CD4-positive, alpha-beta T cell (primary cell): ENCODE results near the gene SCAMP4. TPM values are rescaled to one million over a fixed set of nuclear protein-coding genes. Genes with fewer than 3 reads are reported as not detected.

ENCODE experiments used
- ATAC-seq: fragments of 200-7000 bp; cut with Tn5 transposase; one replicate; pipeline ENCODE4 v1.10.0; 2022; ENCODE audit warnings: mild to moderate bottlenecking; ENCODE audit not compliant: poor library complexity
- CTCF ChIA-PET: fragments of 350-600 bp; sonication (Branson Sonifier 250); formaldehyde crosslinking; loops from one replicate; lab custom pipeline; 2021; ENCODE audit warnings: antibody characterized with exemption, inconsistent platforms; lab: Charles Lee
- POLR2A ChIA-PET: fragments of 350-600 bp; sonication (Branson Sonifier 250); formaldehyde crosslinking; loops from one replicate; lab custom pipeline; 2021; ENCODE audit warnings: antibody characterized with exemption, inconsistent platforms; lab: Charles Lee
- DNase-seq, 14 experiments: peaks; one replicate each; pipeline ENCODE4 v3.0.0-alpha.2; 2013 to 2020; ENCODE audit warnings: mixed read lengths in 2 of 14
- H3K27ac ChIP-seq, 2 donors: one replicate each; pipeline versions ENCODE4 v1.5.1 to v1.7.0; 2013; ENCODE audit warnings: low read length in 2 of 2, low read depth in 1 of 2, mild to moderate bottlenecking in 1 of 2
- H3K27me3 ChIP-seq, 2 experiments: 1 replicate in 1 of 2; 2 replicates in 1 of 2; pipeline versions ENCODE4 v1.6.1 to v1.7.0; 2013; ENCODE audit warnings: low read length in 2 of 2, control low read depth in 1 of 2, mild to moderate bottlenecking in 1 of 2, moderate library complexity in 1 of 2; ENCODE audit not compliant: insufficient read depth in 2 of 2, control insufficient read depth in 1 of 2
- H3K36me3 ChIP-seq: one replicate; pipeline ENCODE4 v1.6.1; 2013; ENCODE audit warnings: low read length, control low read depth; ENCODE audit not compliant: insufficient read depth
- H3K4me1 ChIP-seq: one replicate; pipeline ENCODE4 v1.6.1; 2013; ENCODE audit warnings: low read length, control low read depth; ENCODE audit not compliant: insufficient read depth
- H3K4me3 ChIP-seq: one replicate; pipeline ENCODE4 v1.5.1; 2013; ENCODE audit warnings: mild to moderate bottlenecking, low read length, moderate library complexity
- H3K9me3 ChIP-seq, 2 experiments: 1 replicate in 1 of 2; 2 replicates in 1 of 2; pipeline versions ENCODE4 v1.6.1 to v1.7.0; 2013; ENCODE audit warnings: low read length in 2 of 2, mild to moderate bottlenecking in 2 of 2, control low read depth in 1 of 2, moderate library complexity in 1 of 2; ENCODE audit not compliant: control insufficient read depth in 1 of 2, insufficient read depth in 1 of 2
- H3K27ac Mint-ChIP-seq: one replicate; pipeline ENCODE4 v1.8.0; 2020; ENCODE audit warnings: mixed read lengths
- H3K27me3 Mint-ChIP-seq: one replicate; pipeline ENCODE4 v1.8.0; 2021; ENCODE audit warnings: mixed read lengths
- H3K36me3 Mint-ChIP-seq: one replicate; pipeline ENCODE4 v1.8.0; 2021; ENCODE audit warnings: low read depth, mixed read lengths
- H3K4me1 Mint-ChIP-seq: one replicate; pipeline ENCODE4 v1.8.0; 2021; ENCODE audit warnings: low read depth, mixed read lengths
- H3K4me3 Mint-ChIP-seq: one replicate; pipeline ENCODE4 v1.8.0; 2020; ENCODE audit warnings: mild to moderate bottlenecking, mixed read lengths
- H3K9me3 Mint-ChIP-seq: one replicate; pipeline ENCODE4 v1.8.0; 2020; ENCODE audit warnings: mixed read lengths
- CTCF ChIP-seq: fragments of 200-600 bp; IDR thresholded peaks from one replicate; pipeline ENCODE4 v1.8.0; 2022; ENCODE audit warnings: antibody characterized with exemption, mild to moderate bottlenecking
- intact Hi-C, 2 experiments: fragments of 100-400 bp; cut with DNase I in 1 of 2; cut with micrococcal nuclease in 1 of 2; formaldehyde crosslinking; loops; one replicate each; pipeline versions ENCODE4 v1.15.1 to v1.9.0; 2023 to 2025; cut with DNase I, micrococcal nuclease
- total RNA-seq, 174 experiments: library from RNA in 2 of 174; stranded (reverse) in 2 of 174; gene quantifications; one replicate each; pipeline ENCODE4 v1.2.3 and lab custom pipeline; 2021 to 2026

SCAMP4 gene
- total RNA-seq, 2 experiments from 2014 or later: 12.7 to 15.4 TPM

GRCh38 chr19:1917146-1917545 lies 11.9 kb downstream of the SCAMP4 start:
- POLR2A ChIA-PET: no interaction called here
- no peak for ATAC-seq
- no peaks in the 10 kb centered on the region for H3K9me3 ChIP-seq
- Mint-ChIP-seq H3K27ac (no peak overlapping the region), H3K4me1 (no peaks in the 10 kb centered on the region), H3K27me3 (no peaks in the 10 kb centered on the region), H3K36me3 (no peaks in the 10 kb centered on the region), H3K4me3 (no peak overlapping the region), H3K9me3 (no peaks in the 10 kb centered on the region)
- H3K27me3 ChIP-seq: no peaks in the 10 kb centered on the region
- H3K36me3 ChIP-seq: peaks cover 25% of the 10 kb centered on the region
- TF ChIP-seq CTCF: no peak
- no peak overlapping the region for H3K4me3 ChIP-seq
- H3K4me1 ChIP-seq: peaks cover 5% of the 10 kb centered on the region
- no peak overlapping the region for H3K27ac ChIP-seq
- CTCF ChIA-PET: no interaction called here
- intact Hi-C loops: no loop called here
- no peak for DNase-seq

- H3K27ac Mint-ChIP-seq: no peak overlapping the region
- intact Hi-C loops: no loop called here
These were observed 12.7 kb downstream of the SCAMP4 start for GRCh38 chr19:1917926-1918325.

GRCh38 chr19:1918975-1919374 lies 13.8 kb downstream of the SCAMP4 start:
- intact Hi-C loops: no loop called here
- Mint-ChIP-seq H3K4me3 (no peak overlapping the region), H3K27ac (no peak overlapping the region), H3K36me3 (no peaks in the 10 kb centered on the region), H3K9me3 (no peaks in the 10 kb centered on the region), H3K27me3 (no peaks in the 10 kb centered on the region), H3K4me1 (peaks cover 3% of the 10 kb centered on the region)
- DNase-seq: no peak
- CTCF ChIA-PET: no interaction called here
- no peak for ATAC-seq
- no peak overlapping the region for H3K27ac ChIP-seq
- H3K9me3 ChIP-seq: no peaks in the 10 kb centered on the region
- H3K4me3 ChIP-seq: no peak overlapping the region
- TF ChIP-seq CTCF: no peak
- H3K36me3 ChIP-seq: peaks cover 22% of the 10 kb centered on the region
- H3K27me3 ChIP-seq: no peaks in the 10 kb centered on the region
- POLR2A ChIA-PET: no interaction called here
- H3K4me1 ChIP-seq: peaks cover 20% of the 10 kb centered on the region

More at GRCh38 chr19:1917926-1918325, 12.7 kb downstream of the SCAMP4 start:
- DNase-seq: no peak
- no peak for ATAC-seq
- Mint-ChIP-seq H3K36me3 (no peaks in the 10 kb centered on the region), H3K27me3 (no peaks in the 10 kb centered on the region), H3K9me3 (no peaks in the 10 kb centered on the region), H3K4me1 (no peaks in the 10 kb centered on the region), H3K4me3 (no peak overlapping the region)
- Histone ChIP-seq H3K4me1 (peaks cover 11% of the 10 kb centered on the region), H3K36me3 (peaks cover 25% of the 10 kb centered on the region), H3K27me3 (no peaks in the 10 kb centered on the region), H3K4me3 (no peak overlapping the region), H3K27ac (no peak overlapping the region), H3K9me3 (no peaks in the 10 kb centered on the region)
- ChIA-PET POLR2A (no interaction called here), CTCF (no interaction called here)
- TF ChIP-seq CTCF: no peak
